GM19193 (cell line): Measurements from ENCODE around the gene FN1.

Experiments
- POLR2A ChIP-seq: IDR thresholded peaks from 4 replicates; pipeline ENCODE4 v1.6.1; 2011; ENCODE audit not compliant: insufficient read depth, insufficient read length; ENCODE audit errors: extremely low read depth

The FN1 gene

DNA sequence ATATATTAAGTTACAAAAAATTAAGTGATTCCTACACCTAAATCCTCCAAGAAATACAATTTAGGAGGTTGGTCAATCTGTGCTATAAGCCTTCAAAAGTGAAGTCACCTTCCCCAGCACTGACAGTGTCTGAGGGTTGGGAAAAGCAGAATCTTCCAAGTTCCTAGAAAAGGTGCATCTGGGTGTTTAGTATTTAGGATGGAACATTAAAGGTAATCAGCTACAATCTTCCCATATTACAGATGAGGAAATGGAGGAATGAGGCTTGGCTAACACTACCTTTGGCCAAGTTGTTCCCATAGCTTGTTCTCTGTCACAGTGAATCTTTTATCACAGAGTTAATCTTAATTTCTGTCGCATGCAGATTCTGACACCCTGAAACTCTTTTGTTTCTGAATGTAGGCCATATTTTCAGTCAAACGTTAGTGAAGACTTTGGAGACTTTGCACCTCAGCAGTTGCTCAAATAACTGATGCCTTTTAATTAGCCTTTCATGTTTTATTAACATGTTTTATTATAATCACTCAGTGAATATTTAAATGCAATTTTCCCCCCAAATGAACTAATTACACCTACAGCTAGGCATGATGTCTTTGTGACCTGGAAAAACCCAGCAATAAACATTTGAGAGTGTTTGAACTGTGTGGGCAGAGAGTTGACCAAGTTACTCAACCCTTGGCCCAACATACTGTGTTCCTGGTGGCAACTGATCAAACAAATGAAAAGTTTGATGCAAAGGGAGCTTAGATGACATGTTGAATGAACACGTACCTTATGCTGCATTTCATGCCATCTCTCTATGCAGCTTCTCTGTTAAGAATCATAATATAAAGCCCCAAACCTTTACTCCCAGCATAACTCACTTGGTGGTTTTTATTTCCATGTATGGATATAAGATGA lies 17.6 kb downstream of the FN1 start:
- no peak for TF ChIP-seq POLR2A

DNA sequence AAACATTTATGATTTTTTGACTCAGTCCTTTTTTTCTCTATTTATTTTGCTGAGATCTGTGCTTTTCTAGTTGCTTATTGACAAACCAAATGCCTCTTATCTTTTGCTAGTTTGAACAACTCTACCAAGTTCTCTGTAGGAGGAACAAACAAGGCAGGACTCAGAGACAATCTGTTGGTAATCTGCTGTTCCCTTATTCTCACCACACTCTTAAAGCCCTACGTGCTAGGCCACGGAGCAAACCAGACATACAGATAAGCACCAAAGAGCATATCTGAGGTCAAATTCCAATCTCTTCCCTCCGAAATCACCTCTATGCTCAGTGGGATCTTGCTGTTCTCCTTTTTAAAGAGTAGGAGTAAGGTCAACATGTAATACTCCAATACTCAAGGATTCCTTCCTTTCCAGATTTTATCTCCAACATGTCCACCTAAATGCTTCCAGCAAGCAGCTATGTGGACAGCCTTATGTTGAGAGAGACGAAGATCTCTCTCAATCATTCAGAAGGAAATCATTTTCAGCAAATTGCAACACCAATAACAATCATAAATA lies 18.4 kb downstream of the FN1 start:
- TF ChIP-seq POLR2A: no peak

GRCh38 chr2:215416656-215417055 lies 19.2 kb downstream of the FN1 start:
- TF ChIP-seq POLR2A: no peak

DNA sequence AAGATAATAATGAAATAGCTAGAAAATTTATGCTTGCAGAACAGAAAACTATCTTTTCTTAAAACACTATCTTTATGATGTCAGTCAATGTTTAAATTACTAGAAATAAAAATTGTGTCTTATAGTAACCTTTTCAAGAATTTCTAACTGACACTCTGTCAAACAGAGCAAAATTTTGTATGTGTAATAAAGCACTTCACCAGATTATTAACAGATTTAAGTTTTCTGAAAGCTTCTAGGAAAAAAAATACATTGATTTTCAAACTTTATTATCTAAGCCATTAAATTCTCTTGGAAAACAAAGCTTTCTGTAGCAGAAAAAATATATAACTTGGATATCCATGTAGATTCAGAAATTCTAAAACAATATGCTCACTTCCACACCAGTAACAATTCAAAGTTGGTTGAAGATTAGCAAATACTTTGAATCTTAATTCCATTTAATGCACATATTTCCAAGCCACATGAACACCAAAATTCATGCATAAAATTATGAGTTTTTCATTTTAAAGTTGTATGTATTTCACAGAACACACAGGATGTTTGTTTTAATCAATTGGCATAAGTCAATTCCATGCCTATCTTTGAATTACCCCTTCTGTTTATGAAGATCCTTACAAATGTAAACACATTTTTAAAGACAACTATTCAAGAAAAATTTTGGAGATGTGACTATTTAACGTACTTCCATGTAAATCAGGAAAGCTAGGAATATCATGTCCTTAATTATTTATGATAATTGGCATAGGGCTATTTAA lies 19.9 kb downstream of the FN1 start:
- no peak for TF ChIP-seq POLR2A

DNA sequence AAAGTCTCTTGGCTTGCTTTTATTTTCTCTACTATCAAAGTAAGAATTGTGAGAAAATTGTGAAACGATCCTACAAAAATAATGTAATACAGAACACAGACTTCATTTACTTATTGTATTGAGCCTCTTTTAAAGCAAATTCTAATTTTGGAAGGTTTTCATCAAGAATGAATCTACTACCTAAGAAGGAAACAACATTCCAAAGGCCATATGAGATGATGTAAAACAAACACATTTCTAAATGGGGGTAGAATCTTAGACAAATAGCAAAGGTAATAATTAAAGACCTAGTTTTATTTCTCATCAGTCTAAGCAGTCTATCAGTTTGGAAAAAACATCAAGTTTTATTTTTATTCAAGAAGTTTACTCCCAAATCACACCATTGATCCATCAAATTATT lies 20.6 kb downstream of the FN1 start:
- no peak for TF ChIP-seq POLR2A

- TF ChIP-seq POLR2A: no peak
Observed at GRCh38 chr2:215414674-215415073, 21.2 kb downstream of the FN1 start.

DNA sequence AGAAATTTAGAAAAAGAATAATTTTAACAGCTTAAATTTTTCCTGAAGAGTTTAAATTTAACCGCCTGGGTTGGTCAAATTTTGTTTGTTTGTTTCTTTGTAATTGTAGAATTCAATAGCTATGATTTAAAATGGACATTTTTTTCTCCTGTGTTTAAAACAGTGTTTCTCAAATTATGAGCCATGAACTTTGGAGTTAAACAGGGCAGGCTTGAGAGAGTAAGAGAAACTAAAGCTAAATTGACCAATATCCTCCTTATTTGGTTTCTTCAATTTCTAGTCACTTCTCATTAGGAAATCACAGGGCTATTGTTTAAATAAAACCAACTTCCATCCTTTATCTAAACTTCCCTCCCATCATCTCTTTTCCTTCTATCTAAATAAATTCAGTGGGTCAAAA lies 21.9 kb downstream of the FN1 start:
- TF ChIP-seq POLR2A: no peak

DNA sequence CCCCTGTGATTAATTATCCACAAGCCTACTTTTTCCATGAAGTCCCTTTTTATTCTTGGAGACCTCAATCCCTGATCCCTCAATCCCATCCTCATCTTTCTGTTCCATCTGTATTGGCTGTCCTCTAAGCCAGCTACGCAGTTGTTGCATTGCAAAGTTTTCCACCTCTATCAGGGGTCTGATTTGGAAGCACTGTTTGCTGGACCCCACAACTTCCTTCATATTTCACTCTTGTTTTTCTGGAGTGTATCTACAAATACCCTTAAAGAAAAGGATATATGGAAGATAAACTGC lies 22.4 kb downstream of the FN1 start:
- no peak for TF ChIP-seq POLR2A

- no peak for TF ChIP-seq POLR2A
Observed at GRCh38 chr2:215411941-215412743, 23.7 kb downstream of the FN1 start.

DNA sequence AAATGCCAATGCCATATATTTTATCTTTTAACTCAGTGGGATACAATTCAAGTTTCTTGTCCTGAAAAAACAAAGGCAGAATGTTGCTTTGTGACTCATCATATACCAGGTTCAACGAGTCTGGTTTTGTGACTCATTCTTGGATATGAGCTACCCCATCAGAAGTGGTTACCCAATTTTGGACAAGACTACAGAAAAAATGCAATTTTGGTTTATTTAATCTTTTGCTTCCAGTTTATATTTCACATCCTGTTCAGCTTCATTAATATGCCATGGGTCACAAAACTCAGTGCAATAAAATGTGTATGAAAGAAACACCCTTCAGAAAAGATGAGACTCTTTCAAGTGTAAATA lies 25.0 kb downstream of the FN1 start:
- no peak for TF ChIP-seq POLR2A

DNA sequence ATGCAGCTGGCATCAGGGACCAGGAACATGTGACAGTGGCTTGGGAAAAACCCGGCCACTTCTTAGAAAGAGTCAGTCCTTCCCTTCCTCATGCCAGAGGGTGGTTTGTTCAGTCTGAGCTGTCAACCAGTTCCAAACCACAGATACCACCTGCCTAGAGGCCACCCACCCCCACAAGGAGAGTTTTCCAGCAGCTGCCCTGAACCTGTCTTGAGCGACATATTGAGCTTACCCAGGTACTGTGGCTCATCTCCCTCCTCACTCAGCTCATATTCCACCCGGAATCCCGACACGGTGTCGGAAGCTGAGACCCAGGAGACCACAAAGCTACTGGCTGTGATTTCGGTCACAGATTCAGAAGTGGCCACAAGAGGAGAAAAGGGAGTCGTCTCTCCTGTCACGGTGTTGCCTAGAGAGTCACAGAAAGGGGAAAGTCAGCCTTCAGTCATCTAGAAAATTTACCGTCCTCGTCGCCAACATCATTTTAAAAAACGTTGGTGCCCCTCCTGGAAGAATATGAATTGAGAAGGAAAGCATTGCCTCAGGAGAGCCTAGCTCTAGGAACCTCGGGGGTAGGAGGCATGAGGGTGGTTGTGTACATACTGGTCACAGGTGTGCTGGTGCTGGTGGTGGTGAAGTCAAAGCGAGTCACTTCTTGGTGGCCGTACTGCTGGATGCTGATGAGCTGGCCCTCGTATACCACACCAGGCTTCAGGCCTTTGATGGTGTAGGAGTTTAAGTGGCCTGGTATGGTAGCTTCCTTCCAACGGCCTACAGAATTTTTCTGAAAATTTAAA lies 26.3 kb downstream of the FN1 start:
- TF ChIP-seq POLR2A: no peak

GRCh38 chr2:215407590-215408264 lies 28.1 kb downstream of the FN1 start:
- no peak for TF ChIP-seq POLR2A

GRCh38 chr2:215407061-215407460 lies 28.8 kb downstream of the FN1 start:
- TF ChIP-seq POLR2A: no peak
